ENCODE measurements around the gene CACNG5. TPM values are rescaled to one million over a fixed set of nuclear protein-coding genes. Genes with fewer than 3 reads are reported as not detected.

Gene CACNG5
- total and polyA plus RNA-seq, 2 experiments from 2014 or later = 1.8 to 3.3 TPM

GRCh38 chr17:66932311-66932710 is 97.4 kb downstream of the CACNG5 start (continued):
- no peak for TF ChIP-seq ZNF462 (CRISPR knock-in tag; IDR thresholded peaks at IDR 0.05)
- no peak for TF ChIP-seq JUNB (IDR thresholded peaks at IDR 0.05; ENCODE audit: unreplicated experiment)
- TF ChIP-seq CREB1 (CRISPR knock-in tag; IDR thresholded peaks at IDR 0.05; ENCODE audit: low read depth) = no peak
- TF ChIP-seq NANOG (IDR thresholded peaks at IDR 0.05; ENCODE audit: borderline replicate concordance) = no peak
- no peak for TF ChIP-seq ZNF114 (CRISPR knock-in tag; IDR thresholded peaks at IDR 0.05)

DNA sequence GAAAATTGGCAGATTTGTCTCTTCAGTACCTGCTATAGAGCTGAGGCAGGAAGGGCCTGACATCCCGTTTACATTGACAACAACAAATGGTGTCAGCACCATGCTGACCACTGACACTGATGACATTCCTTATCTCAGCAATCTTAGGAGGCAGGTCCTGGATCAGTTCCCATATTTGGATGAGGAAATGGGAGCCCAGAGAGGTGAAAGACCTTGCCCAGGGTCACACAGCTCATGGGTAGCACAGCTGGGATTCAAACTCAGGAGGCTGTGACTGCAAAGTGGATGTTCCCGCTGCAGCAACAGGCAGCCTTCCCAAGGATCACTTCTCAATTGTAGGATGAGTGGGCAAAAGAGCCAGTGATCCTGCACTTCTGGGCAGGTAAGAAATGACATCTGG is 99.1 kb downstream of the CACNG5 start:
- Histone ChIP-seq H3K27ac (ENCODE audit: low read depth) (no peak overlapping the region), H3K9me2 (ENCODE audit: insufficient read depth) (peaks cover 4% of the 10 kb centered on the region), H3F3A (replicated peaks; ENCODE audit: low read depth) (no peaks in the 10 kb centered on the region), H3K79me2 (replicated peaks; ENCODE audit: insufficient read depth) (no peaks in the 10 kb centered on the region), H2AFZ (no peak overlapping the region), H3K4me1 (ENCODE audit: insufficient read depth) (no peaks in the 10 kb centered on the region), H3K4me3 (no peak overlapping the region), H4K20me1 (replicated peaks; ENCODE audit: insufficient read depth) (no peaks in the 10 kb centered on the region), H3K4me2 (no peak overlapping the region), H3K36me3 (ENCODE audit: insufficient read depth) (0 out of 2 replicates have a peak, but pooled peaks cover 3% of the 10 kb centered on the region), H3K27me3 (ENCODE audit: insufficient read depth) (no peaks in the 10 kb centered on the region)
- Mint-ChIP-seq H3K9me3 (peaks cover 30% of the 10 kb centered on the region), H3K27ac (no peak overlapping the region), H3K4me3 (no peak overlapping the region), H3K36me3 (ENCODE audit: low read depth) (peaks cover 12% of the 10 kb centered on the region), H3K4me1 (no peaks in the 10 kb centered on the region), H3K27me3 (ENCODE audit: insufficient read depth, low read depth, poor library complexity) (peaks cover 6% of the 10 kb centered on the region)
- DNase-seq (ENCODE audit: low spot score) (no peak), ATAC-seq (no peak)
- TF ChIP-seq ZNF331 (CRISPR knock-in tag; IDR thresholded peaks at IDR 0.05; ENCODE audit: low read depth) (no peak), NANOG (IDR thresholded peaks at IDR 0.05; ENCODE audit: borderline replicate concordance) (no peak), JUNB (IDR thresholded peaks at IDR 0.05; ENCODE audit: unreplicated experiment) (no peak), REST (IDR thresholded peaks at IDR 0.05; ENCODE audit: unreplicated experiment) (no peak), POLR2AphosphoS5 (IDR thresholded peaks at IDR 0.05; ENCODE audit: low read depth) (no peak), EZH2phosphoT487 (IDR thresholded peaks at IDR 0.05; ENCODE audit: unreplicated experiment) (no peak)
- TF ChIP-seq, protein P1, sequence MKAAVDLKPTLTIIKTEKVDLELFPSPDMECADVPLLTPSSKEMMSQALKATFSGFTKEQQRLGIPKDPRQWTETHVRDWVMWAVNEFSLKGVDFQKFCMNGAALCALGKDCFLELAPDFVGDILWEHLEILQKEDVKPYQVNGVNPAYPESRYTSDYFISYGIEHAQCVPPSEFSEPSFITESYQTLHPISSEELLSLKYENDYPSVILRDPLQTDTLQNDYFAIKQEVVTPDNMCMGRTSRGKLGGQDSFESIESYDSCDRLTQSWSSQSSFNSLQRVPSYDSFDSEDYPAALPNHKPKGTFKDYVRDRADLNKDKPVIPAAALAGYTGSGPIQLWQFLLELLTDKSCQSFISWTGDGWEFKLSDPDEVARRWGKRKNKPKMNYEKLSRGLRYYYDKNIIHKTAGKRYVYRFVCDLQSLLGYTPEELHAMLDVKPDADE (IDR thresholded peaks at IDR 0.05) = no peak
- TF ChIP-seq, protein P2, sequence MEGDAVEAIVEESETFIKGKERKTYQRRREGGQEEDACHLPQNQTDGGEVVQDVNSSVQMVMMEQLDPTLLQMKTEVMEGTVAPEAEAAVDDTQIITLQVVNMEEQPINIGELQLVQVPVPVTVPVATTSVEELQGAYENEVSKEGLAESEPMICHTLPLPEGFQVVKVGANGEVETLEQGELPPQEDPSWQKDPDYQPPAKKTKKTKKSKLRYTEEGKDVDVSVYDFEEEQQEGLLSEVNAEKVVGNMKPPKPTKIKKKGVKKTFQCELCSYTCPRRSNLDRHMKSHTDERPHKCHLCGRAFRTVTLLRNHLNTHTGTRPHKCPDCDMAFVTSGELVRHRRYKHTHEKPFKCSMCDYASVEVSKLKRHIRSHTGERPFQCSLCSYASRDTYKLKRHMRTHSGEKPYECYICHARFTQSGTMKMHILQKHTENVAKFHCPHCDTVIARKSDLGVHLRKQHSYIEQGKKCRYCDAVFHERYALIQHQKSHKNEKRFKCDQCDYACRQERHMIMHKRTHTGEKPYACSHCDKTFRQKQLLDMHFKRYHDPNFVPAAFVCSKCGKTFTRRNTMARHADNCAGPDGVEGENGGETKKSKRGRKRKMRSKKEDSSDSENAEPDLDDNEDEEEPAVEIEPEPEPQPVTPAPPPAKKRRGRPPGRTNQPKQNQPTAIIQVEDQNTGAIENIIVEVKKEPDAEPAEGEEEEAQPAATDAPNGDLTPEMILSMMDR (conservative IDR thresholded peaks at IDR 0.05; ENCODE audit: low read depth in 2 of 2) = no peak

Data from GM23338 (cell line).